Esophagus (tissue), 2 donors: ENCODE data around the gene MED8. TPM values are rescaled to one million over a fixed set of nuclear protein-coding genes. Genes with fewer than 3 reads are reported as not detected.

ENCODE experiments used
- H3K27ac ChIP-seq, 2 donors: one replicate each; pipeline ENCODE4 v1.5.1; 2013; ENCODE audit warnings: low read depth in 2 of 2, mild to moderate bottlenecking in 2 of 2, inconsistent platforms in 1 of 2, low read length in 1 of 2, moderate library complexity in 1 of 2
- H3K27me3 ChIP-seq, 2 donors: one replicate each; pipeline ENCODE4 v1.6.1; 2013; ENCODE audit warnings: low read length in 2 of 2, control low read depth in 1 of 2, mild to moderate bottlenecking in 1 of 2; ENCODE audit not compliant: insufficient read depth in 2 of 2, control insufficient read depth in 1 of 2
- H3K36me3 ChIP-seq, 2 donors: one replicate each; pipeline ENCODE4 v1.6.1; 2013; ENCODE audit warnings: low read length in 1 of 2; ENCODE audit not compliant: control insufficient read depth in 2 of 2, insufficient read depth in 2 of 2
- H3K4me1 ChIP-seq, 2 donors: one replicate each; pipeline ENCODE4 v1.6.1; 2013; ENCODE audit warnings: low read length in 1 of 2; ENCODE audit not compliant: control insufficient read depth in 2 of 2, insufficient read depth in 2 of 2
- H3K4me3 ChIP-seq, 2 donors: one replicate each; pipeline ENCODE4 v1.5.1; 2013; ENCODE audit warnings: low read length in 2 of 2, mild to moderate bottlenecking in 2 of 2, low read depth in 1 of 2, moderate library complexity in 1 of 2
- H3K9me3 ChIP-seq, 2 donors: one replicate each; pipeline ENCODE4 v1.6.1; 2013; ENCODE audit warnings: mild to moderate bottlenecking in 2 of 2, low read depth in 1 of 2, low read length in 1 of 2, moderate library complexity in 1 of 2; ENCODE audit not compliant: control insufficient read depth in 2 of 2, insufficient read depth in 1 of 2
- WGBS, 2 donors: extraction: QIAGEN DNeasy Blood & Tissue Kit; methylation state at CpG; one replicate each; pipeline ENCODE4 v1.1.7; 2013; 5-methylcytosine and 5-hydroxymethylcytosine counted together
- polyA plus RNA-seq, 2 donors: library from polyadenylated mRNA; stranded (reverse); fragments of 200-250 nt; gene quantifications; one replicate each; pipeline ENCODE4 v1.2.3, GENCODE V29; 2013
- donor health status: healthy with polysubstance abuse.
- donor health status: Bipolar disorder and iron deficiency.

Gene MED8
- polyA plus RNA-seq, 2 donors: 32.3 to 50.1 TPM

GRCh38 chr1:43345120-43345519, 44.5 kb downstream of the MED8 start:
- Histone ChIP-seq H3K9me3 (no peaks in the 10 kb centered on the region), H3K36me3 (no peaks in the 10 kb centered on the region), H3K4me1 (peaks cover 0 to 5% of the 10 kb centered on the region in 2 donors), H3K27ac (no peak overlapping the region), H3K4me3 (no peak overlapping the region), H3K27me3 (no peaks in the 10 kb centered on the region)
- WGBS, 2 donors: 45 to 66% methylated on average over 3 of the region's 3 CpGs

DNA sequence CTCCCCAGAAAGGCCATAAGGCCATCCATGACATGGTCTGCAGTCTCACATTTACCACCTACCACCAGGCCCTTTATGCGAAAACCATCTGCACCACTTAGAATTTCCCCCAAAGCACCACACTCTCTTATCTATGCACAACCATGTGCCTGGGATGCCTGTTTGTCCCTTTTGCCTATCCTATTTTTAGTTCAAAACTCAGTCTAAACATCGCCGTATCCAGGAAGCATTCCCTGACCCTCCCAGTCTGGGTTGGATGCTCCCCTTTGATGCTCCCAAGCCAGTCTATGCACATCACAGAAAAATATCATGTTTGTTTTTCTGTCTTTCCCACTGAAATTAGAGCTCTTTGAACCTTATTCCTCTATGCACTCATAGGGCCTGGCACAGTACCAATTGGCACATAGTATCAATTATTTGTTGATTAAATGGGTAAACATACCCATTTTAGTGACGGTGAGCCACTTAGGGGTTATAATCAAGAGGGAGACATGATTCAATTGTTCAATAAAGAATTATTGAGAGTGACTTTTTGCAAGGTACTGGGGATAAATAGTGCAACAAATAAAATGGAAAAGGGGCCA, 45.2 kb downstream of the MED8 start:
- H3K27me3 ChIP-seq: no peaks in the 10 kb centered on the region
- 67 to 73% methylated on average over 4 of the region's 4 CpGs for WGBS, 2 donors
- H3K4me1 ChIP-seq: peaks cover 0 to 3% of the 10 kb centered on the region in 2 donors
- H3K9me3 ChIP-seq: no peaks in the 10 kb centered on the region
- H3K36me3 ChIP-seq: no peaks in the 10 kb centered on the region
- no peak overlapping the region for H3K27ac ChIP-seq
- H3K4me3 ChIP-seq: no peak overlapping the region

DNA sequence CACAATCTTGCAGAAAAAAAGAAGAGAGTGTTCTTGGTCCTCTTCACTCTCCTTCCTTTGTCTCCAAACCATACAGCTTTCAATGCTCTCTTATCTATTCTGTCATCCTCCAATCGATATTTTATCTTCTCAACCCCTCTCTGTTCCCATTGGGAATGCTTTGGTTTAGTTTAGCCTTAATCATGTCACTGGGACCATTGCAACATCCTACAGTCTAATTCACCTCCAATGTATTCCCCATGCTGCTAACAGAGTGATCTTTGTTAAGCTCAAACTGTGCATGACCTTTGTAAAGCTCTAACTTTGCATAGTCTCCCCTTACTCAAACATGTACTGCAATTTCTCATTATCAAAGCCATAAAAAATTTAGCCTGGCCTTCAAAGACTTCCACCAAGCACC, 49.0 kb downstream of the MED8 start:
- H3K9me3 ChIP-seq: no peaks in the 10 kb centered on the region
- H3K36me3 ChIP-seq: no peaks in the 10 kb centered on the region
- no peaks in the 10 kb centered on the region for H3K27me3 ChIP-seq
- no peaks in the 10 kb centered on the region for H3K4me1 ChIP-seq
- no peak overlapping the region for H3K27ac ChIP-seq
- 57 to 73% methylated on average over 1 of the region's 1 CpG for WGBS, 2 donors
- H3K4me3 ChIP-seq: no peak overlapping the region

- Histone ChIP-seq H3K4me3 (no peak overlapping the region), H3K36me3 (no peaks in the 10 kb centered on the region), H3K9me3 (no peaks in the 10 kb centered on the region), H3K27ac (no peak overlapping the region), H3K4me1 (no peaks in the 10 kb centered on the region), H3K27me3 (no peaks in the 10 kb centered on the region)
- 86 to 89% methylated on average over 6 of the region's 6 CpGs for WGBS, 2 donors
Observed at GRCh38 chr1:43339584-43340232, 49.9 kb downstream of the MED8 start.

DNA sequence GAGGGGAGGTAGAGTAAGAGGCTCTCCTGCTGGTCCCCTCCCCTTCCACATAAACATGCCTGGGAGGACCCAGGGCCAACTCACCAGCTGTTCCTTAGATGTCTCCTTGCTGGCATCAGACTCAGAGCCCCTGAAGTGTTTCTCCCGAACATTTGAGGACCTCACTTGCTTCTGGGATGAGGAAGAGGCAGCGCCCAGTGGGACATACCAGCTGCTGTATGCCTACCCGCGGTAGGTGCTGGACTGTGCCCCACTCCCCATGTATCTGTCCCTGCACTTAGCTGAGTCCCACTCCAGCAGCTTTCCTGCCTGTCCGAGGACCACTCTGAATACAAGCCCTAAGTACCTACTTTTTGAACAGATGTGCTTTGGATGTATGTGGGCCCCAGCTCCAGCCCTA, 51.6 kb downstream of the MED8 start:
- Histone ChIP-seq H3K27me3 (no peaks in the 10 kb centered on the region), H3K9me3 (no peaks in the 10 kb centered on the region), H3K4me3 (no peak overlapping the region), H3K4me1 (no peaks in the 10 kb centered on the region), H3K36me3 (no peaks in the 10 kb centered on the region), H3K27ac (no peak overlapping the region)
- WGBS, 2 donors: 84 to 89% methylated on average over 5 of the region's 5 CpGs

DNA sequence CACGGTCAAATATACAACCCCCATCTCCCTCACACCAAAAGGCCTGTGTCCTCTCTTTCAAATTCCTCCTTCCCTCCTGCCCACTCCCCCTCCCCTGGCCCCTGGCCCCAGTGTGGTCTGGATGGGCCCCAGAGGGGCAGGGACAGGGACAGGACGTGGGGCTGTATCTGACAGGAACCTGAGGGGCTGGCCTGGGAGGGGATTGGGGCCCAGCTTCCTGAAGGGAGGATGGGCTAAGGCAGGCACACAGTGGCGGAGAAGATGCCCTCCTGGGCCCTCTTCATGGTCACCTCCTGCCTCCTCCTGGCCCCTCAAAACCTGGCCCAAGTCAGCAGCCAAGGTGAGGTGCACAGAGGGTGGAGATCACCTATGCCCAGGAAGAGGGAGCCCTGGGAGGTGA, 52.0 kb downstream of the MED8 start, which contains the start of gene MPL:
MPL (plus strand) TSS at position 231 of the 400 bp plus-strand sequence; CDS start at position 262, 31 bp downstream.
- H3K9me3 ChIP-seq: no peaks in the 10 kb centered on the region
- H3K36me3 ChIP-seq: no peaks in the 10 kb centered on the region
- no peaks in the 10 kb centered on the region for H3K4me1 ChIP-seq
- no peaks in the 10 kb centered on the region for H3K27me3 ChIP-seq
- H3K4me3 ChIP-seq: no peak within 1 kb of the TSS
- no peak within 1 kb of the TSS for H3K27ac ChIP-seq
- WGBS, 2 donors: 79 to 81% methylated on average over 3 of the region's 3 CpGs

DNA sequence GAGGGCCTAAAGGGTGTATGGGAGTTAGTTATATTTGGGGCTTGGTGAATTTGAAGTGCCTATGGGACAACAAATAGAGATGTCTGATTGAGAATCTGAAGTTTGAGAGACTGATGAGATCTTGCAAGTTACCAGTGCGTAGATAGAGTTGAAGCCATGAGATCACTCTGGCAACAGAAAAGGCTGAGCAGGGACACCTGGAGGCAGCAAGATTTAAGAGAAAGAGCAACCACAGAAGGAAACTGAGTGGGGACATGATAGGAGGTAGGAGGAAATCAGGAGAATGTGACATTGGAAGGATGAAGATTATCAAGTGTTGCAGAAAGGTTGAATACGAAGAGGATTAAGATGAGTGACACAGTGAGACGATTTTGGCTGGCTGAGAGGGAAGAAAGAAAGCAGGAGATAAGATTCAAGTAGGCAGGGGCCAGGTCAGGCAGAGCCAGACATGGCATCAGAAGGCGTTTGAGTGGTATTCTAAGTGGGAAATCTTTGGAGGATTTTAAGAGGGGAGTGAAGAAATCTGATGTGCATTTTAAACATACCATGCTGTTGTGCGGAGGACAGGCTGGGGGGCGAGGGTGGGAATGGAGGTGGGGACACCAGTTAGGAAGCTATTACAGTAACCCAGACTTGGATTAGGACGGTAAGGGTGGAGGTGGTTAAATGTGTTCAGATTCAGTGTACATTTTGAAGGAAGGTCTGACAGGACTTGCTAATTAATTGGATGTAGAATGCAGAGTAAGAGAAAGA, 55.0 kb downstream of the MED8 start:
- WGBS, 2 donors: 72 to 74% methylated on average over 7 of the region's 7 CpGs
- Histone ChIP-seq H3K4me1 (peaks cover 3 to 4% of the 10 kb centered on the region in 2 donors), H3K9me3 (no peaks in the 10 kb centered on the region)

More for the DNA sequence above, 55.0 kb downstream of the MED8 start:
- H3K4me3 ChIP-seq: no peak overlapping the region
- no peaks in the 10 kb centered on the region for H3K27me3 ChIP-seq
- no peaks in the 10 kb centered on the region for H3K36me3 ChIP-seq
- H3K27ac ChIP-seq: no peak overlapping the region

Other genes starting within 250 kb of the MED8 start
- 10 to 100 TPM; 30.2 to 72.8 TPM for gene EBNA1BP2, start 217.5 kb downstream of the MED8 start, polyA plus RNA-seq
- under 1 TPM; 0.02 to 0.06 TPM for gene CFAP57, start 217.5 kb downstream of the MED8 start, polyA plus RNA-seq
- 10 to 100 TPM; 10.9 to 11.7 TPM for gene TMEM125, start 119.8 kb downstream of the MED8 start, polyA plus RNA-seq
- gene C1orf210, start 104.2 kb downstream of the MED8 start, polyA plus RNA-seq: 10 to 100 TPM in 1 of 2 donors, 1 to 10 TPM in 1; 9.1 to 16.7 TPM
- 1 to 10 TPM; 4.2 to 4.7 TPM for gene TIE1, start 88.8 kb downstream of the MED8 start, polyA plus RNA-seq
- gene MPL, start 52.0 kb downstream of the MED8 start, polyA plus RNA-seq: under 1 TPM in 1 of 2 donors, not detected in 1; 0.06 TPM
- gene CDC20, start 30.8 kb downstream of the MED8 start, polyA plus RNA-seq: 10 to 100 TPM; 33.1 to 42.8 TPM
- gene ELOVL1, start 21.8 kb downstream of the MED8 start, polyA plus RNA-seq: 100 to 1,000 TPM; 123 to 264 TPM
- gene SZT2, start 99 bp upstream of the MED8 start, polyA plus RNA-seq: 10 to 100 TPM in 1 of 2 donors, 1 to 10 TPM in 1; 9.8 to 39.3 TPM
- gene HYI, start 64.1 kb upstream of the MED8 start, polyA plus RNA-seq: 10 to 100 TPM; 22.8 to 27.4 TPM
- 10 to 100 TPM; 62.7 to 69.9 TPM for gene PTPRF, start 141.1 kb upstream of the MED8 start, polyA plus RNA-seq